NB4 (cell line): ENCODE measurements around the gene LRTM2.

Experiments used
- DNase-seq: peaks from one replicate; pipeline ENCODE4 v3.0.0; 2010; ENCODE audit warnings: low read depth
- H3K4me3 ChIP-seq: one replicate; pipeline ENCODE4 v1.5.1; 2011; ENCODE audit warnings: mild to moderate bottlenecking, low read depth, low read length, moderate library complexity
- MAX ChIP-seq: IDR thresholded peaks from 2 replicates; pipeline ENCODE4 v1.6.1; 2011; ENCODE audit warnings: low read depth, low read length
- MYC ChIP-seq: IDR thresholded peaks from 2 replicates; pipeline ENCODE4 v1.6.1; 2011; ENCODE audit warnings: low read depth, low read length
- POLR2A ChIP-seq: IDR thresholded peaks from 2 replicates; pipeline ENCODE4 v1.6.1; 2011; ENCODE audit warnings: mild to moderate bottlenecking; ENCODE audit not compliant: insufficient read length; ENCODE audit errors: extremely low read depth
- TF ChIP-seq, protein P1 (sequence below): IDR thresholded peaks from one replicate; pipeline ENCODE4 v1.5.1; 2012; ENCODE audit warnings: low read depth, low read length

LRTM2 gene

DNA sequence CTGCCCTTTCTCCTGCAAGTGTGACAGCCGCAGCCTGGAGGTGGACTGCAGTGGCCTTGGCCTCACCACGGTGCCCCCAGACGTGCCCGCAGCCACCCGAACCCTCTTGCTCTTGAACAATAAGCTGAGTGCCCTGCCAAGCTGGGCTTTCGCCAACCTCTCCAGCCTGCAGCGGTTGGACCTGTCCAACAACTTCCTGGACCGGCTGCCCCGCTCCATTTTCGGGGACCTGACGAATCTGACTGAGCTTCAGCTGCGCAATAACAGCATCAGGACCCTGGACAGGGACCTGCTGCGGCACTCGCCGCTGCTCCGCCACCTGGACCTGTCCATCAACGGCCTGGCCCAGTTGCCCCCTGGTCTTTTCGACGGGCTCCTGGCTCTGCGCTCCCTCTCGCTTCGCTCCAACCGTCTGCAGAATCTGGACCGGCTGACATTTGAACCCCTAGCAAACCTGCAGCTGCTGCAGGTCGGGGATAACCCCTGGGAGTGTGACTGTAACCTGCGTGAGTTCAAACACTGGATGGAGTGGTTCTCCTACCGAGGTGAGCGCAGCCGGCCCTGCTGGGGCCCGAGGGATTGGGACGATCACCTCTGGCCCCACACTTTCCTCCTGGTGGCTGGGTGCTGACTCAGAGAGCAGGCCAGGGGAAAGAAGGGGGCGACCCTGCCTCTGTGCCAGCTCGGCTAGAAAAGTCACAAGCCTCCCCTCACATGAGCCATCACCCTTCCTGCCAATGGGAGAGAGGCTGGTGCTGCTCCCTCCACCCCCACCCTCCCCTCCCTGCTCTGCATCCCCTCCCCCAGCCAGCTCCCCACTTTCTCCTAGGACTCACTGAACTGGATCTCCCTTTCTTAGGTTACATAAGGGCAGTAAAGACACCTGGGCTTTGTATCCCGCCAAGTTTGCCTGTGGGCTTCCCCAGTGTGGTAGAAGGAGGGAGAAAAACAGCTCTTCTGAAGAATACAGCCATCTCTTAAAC lies 10.9 kb downstream of the LRTM2 start:
- TF ChIP-seq MAX = no peak
- TF ChIP-seq, protein P1, sequence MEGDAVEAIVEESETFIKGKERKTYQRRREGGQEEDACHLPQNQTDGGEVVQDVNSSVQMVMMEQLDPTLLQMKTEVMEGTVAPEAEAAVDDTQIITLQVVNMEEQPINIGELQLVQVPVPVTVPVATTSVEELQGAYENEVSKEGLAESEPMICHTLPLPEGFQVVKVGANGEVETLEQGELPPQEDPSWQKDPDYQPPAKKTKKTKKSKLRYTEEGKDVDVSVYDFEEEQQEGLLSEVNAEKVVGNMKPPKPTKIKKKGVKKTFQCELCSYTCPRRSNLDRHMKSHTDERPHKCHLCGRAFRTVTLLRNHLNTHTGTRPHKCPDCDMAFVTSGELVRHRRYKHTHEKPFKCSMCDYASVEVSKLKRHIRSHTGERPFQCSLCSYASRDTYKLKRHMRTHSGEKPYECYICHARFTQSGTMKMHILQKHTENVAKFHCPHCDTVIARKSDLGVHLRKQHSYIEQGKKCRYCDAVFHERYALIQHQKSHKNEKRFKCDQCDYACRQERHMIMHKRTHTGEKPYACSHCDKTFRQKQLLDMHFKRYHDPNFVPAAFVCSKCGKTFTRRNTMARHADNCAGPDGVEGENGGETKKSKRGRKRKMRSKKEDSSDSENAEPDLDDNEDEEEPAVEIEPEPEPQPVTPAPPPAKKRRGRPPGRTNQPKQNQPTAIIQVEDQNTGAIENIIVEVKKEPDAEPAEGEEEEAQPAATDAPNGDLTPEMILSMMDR = no peak
- TF ChIP-seq POLR2A = no peak
- no peak; the same call in 1 of the 2 replicates for TF ChIP-seq MYC
- no peak for DNase-seq
- H3K4me3 ChIP-seq = no peak overlapping the region

DNA sequence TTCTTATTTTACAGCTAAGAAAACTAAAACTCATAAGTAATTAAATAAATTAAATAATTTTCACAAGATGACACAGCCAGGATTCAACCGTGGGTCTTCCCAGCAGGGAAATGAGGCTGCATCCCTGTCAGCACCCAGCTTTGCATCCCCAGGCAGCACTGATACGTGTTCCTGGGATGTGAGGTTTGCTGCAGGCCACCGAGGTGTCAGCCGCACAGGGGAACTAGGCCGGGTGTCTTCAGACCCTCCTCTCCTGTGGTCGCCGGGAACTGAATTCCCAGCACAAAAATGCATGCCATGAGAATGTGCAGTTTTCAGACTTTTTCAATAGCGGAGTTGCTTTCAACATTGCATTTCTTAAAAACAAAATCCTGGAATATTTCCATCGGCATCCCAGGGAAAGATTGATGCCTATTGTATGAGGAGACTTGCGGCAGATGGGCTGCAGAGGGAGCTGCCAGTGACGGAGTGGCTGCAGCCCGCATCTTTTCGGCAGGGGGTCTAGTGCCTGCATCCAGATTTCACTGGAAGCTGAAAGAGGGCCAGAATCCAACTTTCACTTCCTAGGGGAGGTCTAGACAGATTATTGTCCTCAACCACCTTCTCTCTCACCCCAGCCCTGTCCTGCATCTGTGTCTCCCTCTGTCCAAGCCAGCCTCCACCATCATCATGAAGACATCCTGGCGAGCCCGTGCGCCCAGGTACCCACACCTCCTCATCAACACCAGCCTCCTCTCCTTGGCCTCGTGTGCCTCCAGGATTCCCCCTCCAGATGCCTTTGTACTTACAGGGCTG lies 12.6 kb downstream of the LRTM2 start:
- DNase-seq = no peak
- no peak overlapping the region for H3K4me3 ChIP-seq
- no peak for TF ChIP-seq MAX
- TF ChIP-seq, protein P1 = no peak
- TF ChIP-seq POLR2A = no peak
- TF ChIP-seq MYC = no peak

GRCh38 chr12:1833596-1834028 lies 13.2 kb downstream of the LRTM2 start:
- no peak for DNase-seq
- TF ChIP-seq, protein P1 = no peak
- TF ChIP-seq MAX (no peak), POLR2A (no peak), MYC (no peak)
- no peak overlapping the region for H3K4me3 ChIP-seq

DNA sequence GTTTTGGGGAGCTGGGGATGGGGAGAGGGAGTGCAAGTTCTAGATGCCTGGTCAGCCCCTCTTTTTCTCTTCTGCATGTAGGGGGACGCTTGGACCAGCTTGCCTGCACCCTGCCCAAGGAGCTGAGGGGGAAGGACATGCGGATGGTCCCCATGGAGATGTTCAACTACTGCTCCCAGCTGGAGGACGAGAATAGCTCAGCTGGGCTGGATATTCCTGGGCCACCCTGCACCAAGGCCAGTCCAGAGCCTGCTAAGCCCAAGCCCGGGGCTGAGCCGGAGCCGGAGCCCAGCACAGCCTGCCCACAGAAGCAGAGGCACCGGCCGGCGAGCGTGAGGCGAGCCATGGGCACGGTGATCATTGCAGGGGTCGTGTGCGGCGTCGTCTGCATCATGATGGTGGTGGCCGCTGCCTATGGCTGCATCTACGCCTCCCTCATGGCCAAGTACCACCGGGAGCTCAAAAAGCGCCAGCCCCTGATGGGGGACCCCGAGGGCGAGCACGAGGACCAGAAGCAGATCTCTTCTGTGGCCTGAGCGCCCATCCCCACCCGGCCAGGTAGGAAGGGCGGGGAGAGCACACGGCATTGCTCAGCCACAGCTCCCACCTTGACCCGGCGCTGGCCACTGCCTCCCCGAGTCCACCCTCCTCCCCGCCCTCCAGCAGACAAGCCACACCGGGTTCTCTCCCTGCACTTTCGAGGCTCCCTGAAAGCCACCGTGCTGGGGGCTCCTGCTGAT lies 14.0 kb downstream of the LRTM2 start:
- no peak overlapping the region for H3K4me3 ChIP-seq
- no peak for TF ChIP-seq MAX
- TF ChIP-seq, protein P1 = no peak
- no peak for TF ChIP-seq MYC
- no peak for TF ChIP-seq POLR2A
- DNase-seq = no peak
